Measurements from ENCODE around the gene PSEN1.

Gene PSEN1

DNA sequence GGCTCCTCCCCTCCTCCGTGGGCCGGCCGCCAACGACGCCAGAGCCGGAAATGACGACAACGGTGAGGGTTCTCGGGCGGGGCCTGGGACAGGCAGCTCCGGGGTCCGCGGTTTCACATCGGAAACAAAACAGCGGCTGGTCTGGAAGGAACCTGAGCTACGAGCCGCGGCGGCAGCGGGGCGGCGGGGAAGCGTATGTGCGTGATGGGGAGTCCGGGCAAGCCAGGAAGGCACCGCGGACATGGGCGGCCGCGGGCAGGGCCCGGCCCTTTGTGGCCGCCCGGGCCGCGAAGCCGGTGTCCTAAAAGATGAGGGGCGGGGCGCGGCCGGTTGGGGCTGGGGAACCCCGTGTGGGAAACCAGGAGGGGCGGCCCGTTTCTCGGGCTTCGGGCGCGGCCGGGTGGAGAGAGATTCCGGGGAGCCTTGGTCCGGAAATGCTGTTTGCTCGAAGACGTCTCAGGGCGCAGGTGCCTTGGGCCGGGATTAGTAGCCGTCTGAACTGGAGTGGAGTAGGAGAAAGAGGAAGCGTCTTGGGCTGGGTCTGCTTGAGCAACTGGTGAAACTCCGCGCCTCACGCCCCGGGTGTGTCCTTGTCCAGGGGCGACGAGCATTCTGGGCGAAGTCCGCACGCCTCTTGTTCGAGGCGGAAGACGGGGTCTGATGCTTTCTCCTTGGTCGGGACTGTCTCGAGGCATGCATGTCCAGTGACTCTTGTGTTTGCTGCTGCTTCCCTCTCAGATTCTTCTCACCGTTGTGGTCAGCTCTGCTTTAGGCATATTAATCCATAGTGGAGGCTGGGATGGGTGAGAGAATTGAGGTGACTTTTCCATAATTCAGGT lies at the start of gene PSEN1:
TSS of gene PSEN1 (plus strand) at position 121 of the 839 bp plus-strand sequence. CDS start 11,513 bp downstream, outside the sequence.
- DNase-seq: peak; percentile 99

DNA sequence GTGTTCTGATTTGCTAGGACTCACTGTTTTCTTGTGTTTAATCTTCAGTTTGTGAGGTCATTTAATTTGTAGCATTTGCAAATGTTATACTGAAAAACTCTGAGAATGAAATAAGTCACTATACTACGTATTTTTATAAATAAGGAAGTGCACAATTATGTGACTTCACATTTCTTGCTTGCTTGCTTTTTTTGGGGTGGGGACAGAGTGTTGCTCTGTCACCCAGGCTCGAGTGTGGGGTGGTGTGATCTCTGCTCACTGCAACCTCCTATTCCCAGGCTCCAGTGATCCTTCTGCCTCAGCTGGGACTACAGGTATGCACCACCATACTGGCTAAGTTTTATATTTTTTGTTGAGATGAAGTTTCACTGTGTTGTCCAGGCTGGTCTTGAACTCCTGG lies 45.3 kb upstream of the PSEN1 start:
- DNase-seq: no peak

DNA sequence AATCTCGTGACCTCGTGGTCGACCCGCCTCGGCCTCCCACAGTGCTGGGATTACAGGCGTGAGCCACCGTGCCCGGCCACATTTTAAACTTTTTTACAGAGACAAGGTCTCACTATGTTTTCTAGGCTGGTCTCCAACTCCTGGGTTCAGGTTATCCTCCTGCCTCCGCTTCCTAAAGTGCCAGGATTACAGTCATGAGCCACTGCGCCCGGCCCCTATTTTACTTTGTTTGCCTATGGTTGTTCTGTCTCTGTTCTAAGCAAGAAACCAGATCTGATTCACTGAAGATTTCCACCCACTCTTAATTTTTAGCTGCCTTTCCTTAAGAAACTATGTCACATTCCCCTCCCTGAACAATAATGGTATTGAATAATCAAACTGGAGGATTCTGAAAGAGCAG lies 38.9 kb upstream of the PSEN1 start:
- DNase-seq: no peak

DNA sequence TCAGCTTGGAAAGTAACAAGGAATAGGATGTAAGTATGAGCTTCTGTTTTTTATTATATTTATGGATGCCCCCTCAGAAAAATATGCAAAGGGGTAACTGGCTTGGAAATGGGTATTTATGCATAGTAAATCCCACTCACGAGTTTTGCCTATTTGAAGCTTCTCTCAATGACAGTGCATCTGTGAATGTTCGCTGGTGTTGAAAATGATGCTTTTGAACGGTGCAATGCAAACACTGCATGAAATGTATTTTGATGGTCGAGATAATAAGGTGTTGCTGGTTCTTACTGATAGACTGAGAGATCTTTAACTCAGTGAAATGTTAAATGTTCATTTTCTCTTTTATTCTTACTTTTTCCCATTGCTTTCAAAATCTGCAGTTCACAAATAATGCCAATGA lies 36.0 kb upstream of the PSEN1 start:
- no peak for DNase-seq

DNA sequence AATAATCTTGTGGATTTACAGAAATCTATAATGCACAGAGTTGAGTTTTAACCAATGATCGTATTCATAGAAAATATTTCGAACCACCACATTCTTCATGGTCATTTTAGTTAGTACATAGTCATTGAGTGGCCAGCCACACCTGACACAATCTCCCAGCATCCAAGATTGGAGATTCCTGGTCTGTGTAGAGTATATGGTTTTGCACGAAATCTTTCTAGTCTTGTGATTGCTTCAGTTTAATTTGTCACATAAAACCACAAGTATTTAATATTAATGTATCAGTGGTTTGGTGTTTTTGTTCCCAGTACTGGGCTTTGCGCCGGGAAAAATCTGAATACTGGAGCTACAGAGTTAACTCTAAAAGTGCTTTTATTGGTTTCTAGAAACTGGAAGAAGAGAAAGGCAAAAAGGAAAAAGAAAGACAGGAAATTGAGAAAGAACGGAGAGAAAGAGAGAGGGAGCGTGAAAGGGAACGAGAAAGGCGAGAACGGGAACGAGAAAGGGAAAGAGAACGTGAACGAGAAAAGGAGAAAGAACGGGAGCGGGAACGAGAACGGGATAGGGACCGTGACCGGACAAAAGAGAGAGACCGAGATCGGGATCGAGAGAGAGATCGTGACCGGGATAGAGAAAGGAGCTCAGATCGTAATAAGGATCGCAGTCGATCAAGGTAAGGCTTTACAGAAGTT lies 33.4 kb upstream of the PSEN1 start:
- no peak for DNase-seq

DNA sequence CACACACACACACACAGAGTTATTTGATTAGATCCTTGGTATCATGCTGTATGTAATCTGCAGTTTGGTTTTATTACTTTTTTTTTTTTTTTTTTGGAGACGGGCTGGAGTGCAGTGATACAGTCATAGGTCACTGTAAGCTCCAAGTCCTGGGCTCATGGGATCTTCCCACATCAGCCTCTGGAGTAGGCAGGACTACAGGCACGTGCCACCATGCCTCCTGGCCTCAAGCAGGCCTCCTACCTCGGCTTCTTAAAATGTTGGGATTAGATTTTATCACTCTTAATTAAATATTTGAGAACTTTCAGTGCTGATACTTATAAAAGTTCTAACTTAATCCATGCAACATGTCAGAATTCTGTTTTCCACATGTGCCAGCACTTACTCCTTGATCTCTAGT lies 31.3 kb upstream of the PSEN1 start:
- DNase-seq: no peak

DNA sequence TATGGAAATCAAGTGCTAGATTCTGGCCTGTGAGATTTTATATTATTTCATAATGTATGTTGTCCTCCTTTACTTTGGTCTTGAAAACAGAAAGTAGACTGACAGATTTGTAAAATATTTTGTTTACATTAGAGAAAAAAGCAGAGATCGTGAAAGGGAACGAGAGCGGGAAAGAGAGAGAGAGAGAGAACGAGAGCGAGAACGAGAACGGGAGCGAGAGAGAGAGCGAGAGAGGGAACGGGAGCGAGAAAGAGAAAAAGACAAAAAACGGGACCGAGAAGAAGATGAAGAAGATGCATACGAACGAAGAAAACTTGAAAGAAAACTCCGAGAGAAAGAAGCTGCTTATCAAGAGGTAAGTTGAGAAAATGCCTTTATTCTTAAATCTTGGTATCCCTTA lies 30.6 kb upstream of the PSEN1 start:
- DNase-seq: no peak

DNA sequence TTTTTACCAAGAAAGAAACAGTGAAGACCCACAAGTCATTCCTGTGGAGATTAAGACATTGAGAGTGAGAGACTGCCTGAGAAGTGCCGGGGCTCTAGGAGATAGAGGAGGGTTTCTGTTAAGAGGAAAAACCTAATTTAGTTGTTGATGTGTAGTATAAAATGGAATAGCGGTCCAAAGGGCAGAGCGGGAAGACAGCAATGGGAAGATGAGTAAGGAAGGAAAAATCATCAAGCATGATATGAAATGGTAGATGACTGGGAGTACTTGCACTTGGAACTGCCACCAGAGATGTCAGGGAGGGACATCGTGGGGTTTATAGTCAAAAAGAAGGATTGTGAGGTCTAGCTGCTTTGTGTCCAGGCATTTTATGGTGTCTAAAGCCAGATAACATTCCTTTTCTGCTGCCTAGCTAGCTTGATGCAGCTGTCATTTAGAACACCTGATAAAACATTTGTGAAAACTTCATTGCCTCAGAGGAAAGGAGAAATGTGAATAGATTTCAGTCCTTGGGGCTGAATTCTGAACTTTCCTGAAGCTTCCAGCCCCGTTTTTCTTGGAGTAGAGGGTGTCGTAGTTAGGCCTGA lies 20.1 kb upstream of the PSEN1 start:
- no peak for DNase-seq

DNA sequence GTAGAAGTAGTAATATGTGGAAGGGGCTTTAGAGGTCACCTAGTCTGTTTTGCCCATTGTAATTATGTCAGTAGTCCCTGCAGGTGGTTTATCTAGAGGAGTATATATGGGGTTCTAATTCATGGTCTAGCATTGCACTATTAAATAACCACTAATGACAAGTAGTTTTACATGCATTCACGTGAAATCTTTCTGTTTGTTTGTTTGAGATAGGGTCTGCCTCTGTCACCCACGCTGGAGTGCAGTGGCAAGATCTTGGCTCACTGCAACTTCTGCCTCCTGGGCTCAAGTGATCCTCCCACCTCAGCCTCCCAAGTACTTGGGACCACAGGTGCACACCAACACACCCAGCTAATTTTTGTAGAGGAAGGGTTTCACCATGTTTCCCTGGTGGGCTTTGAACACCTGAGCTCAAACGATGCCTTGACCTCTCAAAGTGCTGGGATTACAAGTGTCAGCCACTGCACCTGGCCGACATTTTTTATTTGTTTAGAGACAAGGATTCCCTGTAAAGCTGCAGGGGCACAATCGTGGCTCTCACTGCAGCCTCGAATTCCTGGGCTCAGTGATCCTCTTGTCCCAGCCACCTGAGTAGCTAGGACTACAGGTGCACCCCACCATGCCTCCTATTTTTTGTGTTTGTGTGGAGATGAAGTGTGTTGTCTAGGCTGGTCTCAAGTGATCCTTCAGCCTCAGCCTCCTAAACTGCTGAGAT lies 12.0 kb upstream of the PSEN1 start:
- DNase-seq: no peak

DNA sequence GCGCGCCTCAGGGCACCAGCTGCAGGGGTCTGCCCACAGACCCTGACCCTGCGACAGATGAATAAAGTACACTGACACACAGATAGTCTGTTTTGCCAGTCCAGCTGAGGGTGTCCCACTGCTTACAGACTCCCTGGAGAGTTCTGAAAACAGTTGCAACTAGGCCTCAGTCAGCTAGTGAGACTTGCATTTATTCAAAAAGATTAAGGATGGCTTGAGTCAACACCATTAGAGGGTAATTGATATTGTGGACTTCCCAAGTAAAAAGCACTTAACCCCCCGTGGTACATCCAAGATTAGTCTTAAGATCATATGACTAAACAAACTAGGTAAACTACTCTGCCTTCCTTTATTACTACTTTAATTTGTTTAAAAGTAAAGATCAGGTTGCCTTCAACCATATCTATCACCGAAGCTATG lies 11.1 kb upstream of the PSEN1 start:
- DNase-seq: no peak

DNA sequence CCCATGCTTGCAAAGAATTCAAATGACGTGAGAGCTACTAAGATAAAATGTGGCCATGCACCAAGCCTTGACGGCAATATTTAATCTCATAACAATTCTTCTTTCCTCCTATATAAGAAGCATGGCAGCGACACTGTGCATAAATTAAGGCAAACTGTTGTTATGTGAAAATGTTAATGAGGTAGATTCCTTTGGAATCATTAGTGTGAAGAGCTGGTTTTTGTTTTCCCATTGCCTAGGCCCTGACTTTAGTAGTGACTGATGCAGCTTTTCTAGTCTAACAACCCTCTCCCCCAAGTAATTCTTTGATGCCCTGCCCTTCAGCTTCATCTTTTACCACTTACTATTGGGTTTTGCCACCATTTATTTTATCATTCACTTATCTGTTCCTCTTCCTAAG lies 10.6 kb upstream of the PSEN1 start:
- no peak for DNase-seq

DNA sequence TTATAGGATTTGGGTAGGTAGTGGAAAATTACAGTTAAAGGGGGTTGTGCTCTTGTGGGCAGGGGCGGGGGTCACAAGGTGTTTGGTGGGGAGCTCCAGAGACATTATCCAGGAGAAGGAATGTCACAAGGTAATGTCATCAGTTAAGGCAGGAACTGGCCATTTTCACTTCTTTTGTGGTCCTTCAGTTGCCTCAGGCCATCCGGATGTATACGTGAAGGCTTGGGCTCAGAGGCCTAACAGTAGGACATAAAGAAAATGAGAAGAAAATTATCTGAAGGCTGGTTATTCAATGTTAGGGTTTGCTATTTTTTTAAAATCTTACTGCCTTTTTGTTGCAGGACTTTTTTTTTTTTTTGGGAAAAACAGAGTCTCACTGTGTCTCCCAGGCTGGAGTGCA lies 2.5 kb upstream of the PSEN1 start:
- no peak for DNase-seq

DNA sequence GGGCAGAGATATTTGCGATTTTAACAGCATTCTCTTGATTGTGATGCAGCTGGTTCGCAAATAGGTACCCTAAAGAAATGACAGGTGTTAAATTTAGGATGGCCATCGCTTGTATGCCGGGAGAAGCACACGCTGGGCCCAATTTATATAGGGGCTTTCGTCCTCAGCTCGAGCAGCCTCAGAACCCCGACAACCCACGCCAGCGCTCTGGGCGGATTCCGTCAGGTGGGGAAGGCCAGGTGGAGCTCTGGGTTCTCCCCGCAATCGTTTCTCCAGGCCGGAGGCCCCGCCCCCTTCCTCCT lies 271 bp upstream of the PSEN1 start:
- DNase-seq: no peak

DNA sequence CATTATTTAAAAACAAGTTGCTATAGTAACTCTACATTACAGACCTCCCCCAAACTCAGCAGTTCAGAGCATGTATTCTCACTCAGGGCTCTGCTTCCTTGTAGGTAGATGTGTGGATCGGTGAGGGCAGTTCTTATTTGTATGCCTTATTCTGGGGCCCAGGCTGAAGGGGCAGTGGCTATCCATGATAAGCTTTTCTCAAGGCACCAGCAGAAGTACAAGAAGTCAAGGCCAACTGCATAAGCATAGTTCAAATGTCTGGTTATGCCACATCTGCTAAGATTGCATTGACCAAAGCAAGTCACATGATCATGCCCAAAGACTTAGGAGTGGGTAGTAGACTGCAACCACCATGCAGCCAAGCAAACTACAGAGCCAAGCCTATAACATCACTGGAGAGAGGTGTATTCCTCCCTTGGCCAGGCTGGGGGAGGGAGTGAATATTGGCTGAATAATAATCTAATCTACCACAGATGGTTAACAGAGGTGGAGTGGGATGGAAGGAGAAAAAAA lies 4.6 kb downstream of the PSEN1 start:
- DNase-seq: no peak

DNA sequence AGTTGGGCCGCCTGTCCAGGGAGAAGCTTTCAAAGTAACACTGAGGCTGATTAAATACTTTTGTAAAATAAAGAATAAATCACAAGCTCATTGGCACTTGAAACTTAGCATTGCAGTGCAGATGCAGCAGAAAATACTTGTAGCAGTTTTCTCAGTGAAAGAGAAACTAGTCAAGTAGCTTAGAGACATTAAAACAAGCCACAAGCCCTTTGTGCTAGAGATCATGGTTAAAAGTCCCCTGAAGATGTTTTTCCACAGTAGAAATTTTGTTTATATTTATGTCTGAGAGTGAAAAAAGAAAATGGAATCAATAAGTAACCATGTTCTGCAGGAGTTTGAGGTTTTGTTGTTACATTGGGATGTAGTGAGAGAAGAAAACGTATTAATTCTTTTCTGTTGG lies 5.9 kb downstream of the PSEN1 start:
- no peak for DNase-seq

DNA sequence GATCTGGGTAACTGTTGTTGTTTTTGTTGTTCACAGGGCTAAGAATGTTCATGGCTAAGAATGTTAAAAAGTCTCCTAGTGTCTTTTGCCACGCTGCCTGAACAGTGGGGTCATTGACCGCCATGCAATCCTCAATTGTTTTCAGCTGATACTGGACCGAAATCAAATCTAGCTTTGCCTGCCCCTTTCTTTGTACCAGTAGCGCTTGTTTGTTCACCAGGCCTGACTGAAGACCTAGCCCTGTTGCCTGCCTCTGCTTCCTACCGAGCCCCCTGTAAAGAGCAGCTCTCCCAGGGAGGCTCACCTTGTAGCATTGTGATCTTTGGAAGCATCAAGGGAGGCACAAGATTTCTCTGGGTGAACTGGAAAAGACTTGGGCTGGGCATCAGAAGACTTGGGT lies 6.7 kb downstream of the PSEN1 start:
- no peak for DNase-seq

DNA sequence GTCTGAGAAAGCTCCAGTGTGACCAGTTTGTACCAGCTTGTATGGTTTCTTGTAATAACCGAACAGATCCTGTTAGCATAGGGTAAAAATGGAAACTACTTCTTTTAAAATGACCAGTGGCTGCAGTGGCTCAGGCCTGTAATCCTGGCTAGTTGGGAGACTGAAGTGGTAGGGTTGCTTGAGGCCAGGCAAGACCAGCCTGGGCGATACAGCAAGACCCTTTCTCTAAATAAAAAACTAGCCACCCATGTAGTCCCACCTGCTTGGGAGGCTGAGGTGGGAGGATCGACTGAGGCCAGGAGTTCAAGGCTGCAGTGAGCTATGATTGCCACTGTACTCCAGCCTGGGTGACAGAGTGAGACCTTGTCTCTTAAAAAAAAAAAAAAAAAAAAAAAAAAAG lies 7.3 kb downstream of the PSEN1 start:
- no peak for DNase-seq

DNA sequence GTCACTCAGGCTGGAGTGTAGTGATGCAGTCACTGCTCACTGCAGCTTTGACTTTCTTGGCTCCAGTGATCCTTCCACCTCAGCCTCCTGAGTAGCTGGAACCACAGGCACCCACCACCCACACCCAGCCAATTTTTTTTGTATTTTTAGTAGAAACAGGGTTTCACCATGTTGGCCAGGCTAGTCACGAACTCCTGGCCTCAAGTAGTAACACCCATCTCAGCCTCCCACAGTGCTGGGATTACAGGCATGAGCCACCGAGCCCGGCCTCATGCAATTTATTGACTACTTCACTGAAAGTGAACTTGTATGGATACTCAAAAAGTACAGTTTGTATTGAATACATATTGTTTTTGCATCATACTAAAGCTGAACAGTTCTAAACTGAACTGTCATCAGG lies 9.1 kb downstream of the PSEN1 start:
- DNase-seq: no peak

DNA sequence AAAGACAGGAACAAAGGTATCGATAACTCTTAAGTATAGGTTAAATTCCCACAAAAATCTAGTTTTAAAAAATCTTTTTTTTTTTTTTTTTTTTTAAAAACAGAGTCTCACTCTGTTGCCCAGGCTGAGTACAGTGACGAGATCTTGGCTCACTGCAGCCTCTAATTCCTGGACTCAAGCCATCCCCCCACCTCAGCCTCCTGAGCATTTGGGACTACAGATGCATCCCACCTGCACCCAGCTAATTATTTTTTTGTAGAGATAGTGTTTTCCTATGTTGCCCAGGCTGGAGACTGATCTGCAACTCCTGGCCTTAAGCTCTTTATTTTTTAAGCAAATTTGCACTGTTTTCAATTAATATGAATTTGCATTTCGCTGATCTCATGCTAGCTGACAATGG lies 9.8 kb downstream of the PSEN1 start:
- no peak for DNase-seq

DNA sequence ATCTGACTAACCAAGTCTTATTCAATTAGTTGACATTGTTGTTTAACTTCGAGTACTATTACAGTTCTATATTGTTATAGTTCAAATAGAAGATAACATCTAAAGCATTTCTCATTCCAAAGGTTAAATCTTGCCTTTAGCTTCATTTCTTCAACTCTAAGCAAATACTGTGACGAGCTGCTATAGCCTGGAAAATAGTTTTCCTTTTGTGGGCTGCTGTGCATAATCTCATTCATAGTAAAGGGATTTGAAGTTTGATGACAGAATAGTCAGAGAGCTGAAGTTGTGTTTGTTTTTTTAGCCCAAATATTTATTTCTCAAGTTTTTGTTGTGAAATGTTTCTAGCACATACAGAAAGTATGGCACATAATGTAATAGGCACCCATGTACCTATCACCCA lies 13.4 kb downstream of the PSEN1 start:
- no peak for DNase-seq

DNA sequence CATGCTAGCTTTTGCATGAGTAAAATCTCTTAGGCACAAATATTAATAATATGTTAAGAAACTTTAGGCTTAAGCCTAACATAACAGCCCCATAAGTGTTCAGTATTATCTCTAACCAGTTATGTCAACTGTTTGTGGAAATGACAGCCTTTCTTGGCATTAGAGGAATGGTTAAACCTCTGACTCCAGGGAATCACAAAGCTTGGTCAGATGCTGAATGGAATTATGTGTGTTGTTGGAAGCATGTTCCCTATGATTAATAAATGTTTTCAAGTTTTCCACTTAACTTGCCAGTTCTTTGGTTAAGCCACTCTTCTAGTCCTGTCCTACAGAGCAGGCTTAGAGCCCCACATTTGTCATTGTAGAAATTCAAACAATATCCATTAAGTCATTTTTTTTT lies 17.0 kb downstream of the PSEN1 start:
- no peak for DNase-seq

DNA sequence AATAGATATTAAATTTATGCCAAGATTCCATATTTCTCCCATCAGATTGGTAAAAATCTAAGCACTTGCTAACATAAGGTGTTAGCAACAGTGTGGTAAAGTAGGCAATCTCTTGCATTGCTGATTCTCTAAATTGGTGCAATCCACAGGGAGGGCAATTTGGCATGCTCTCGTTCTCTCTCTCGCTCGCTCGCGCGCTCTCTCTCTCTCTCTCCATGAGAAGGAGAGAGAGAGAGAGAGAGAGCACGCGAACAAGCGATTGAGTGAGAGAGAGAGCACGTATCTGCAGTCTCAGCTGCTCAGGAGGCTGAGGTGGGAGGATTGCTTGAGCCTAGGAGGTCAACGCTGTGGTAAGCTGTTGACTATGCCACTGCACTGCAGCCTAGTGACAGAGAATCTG lies 25.9 kb downstream of the PSEN1 start:
- DNase-seq: no peak

DNA sequence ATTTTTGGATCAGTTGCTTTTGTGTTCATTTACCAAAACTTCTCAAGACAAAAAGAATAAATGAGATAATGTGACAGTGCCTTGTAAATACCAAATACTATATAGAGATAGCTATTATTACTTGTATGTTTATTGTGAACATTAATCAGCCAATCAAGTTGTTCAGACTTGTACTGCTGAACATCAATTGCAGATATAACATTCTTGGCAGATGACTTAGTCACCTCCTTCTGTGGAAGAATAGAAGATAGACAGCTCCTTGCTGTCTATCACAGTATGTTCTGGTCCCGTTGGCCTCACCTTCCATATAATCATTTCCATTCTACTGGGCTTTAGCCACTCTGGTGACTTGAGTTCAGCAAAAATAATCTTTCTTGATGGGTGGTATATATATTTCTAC lies 30.1 kb downstream of the PSEN1 start:
- no peak for DNase-seq

DNA sequence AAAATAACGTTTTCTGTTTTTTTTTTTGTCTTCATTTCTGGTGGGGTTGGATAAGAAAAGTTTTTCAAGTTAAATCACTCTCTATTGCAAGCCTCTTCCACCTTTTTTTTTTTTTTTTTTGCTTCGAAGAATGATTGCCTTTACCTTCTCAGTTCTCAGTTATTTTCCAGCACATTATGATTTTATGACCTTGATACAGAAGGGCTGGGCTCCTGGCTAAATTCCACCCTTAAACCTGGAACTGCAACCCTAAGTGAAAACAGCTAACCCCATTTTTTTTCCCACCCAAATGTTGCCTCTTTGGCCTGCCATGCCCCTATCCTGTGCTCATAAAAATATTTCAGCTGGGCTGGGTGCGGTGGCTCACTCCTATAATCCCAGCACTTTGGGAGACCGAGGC lies 31.4 kb downstream of the PSEN1 start:
- DNase-seq: no peak

All from activated T-cell treated with anti-CD3 and anti-CD28 coated beads, Interleukin-2, amount 50 U/mL, for 48 hours (primary cell).